Naive thymus-derived CD4-positive, alpha-beta T cell (primary cell): ENCODE results near the gene FAM117A. TPM values are rescaled to one million over a fixed set of nuclear protein-coding genes. Genes with fewer than 3 reads are reported as not detected.

Source experiments
- ATAC-seq: fragments of 150-1000 bp; cut with Tn5 transposase; 2 replicates; pipeline ENCODE4 v1.10.0; 2021; ENCODE audit warnings: mild to moderate bottlenecking, moderate library complexity
- CTCF ChIA-PET: fragments of 350-600 bp; sonication (Branson Sonifier 250); formaldehyde crosslinking; loops from one replicate; lab custom pipeline; 2021; ENCODE audit warnings: antibody characterized with exemption; lab: Charles Lee
- POLR2A ChIA-PET: fragments of 350-600 bp; sonication (Branson Sonifier 250); formaldehyde crosslinking; loops from one replicate; lab custom pipeline; 2021; ENCODE audit warnings: antibody characterized with exemption, inconsistent platforms; lab: Charles Lee
- DNase-seq, 9 donors: peaks; one replicate each; pipeline versions ENCODE4 v3.0.0 to v3.0.0-alpha.2; 2020 to 2022; ENCODE audit warnings: mixed read lengths in 1 of 9
- H3K27ac ChIP-seq: one replicate; pipeline ENCODE4 v1.7.0; 2013; ENCODE audit warnings: mild to moderate bottlenecking, low read depth, low read length, moderate library complexity
- H3K27me3 ChIP-seq, 2 donors: one replicate each; pipeline ENCODE4 v1.7.0; 2013; ENCODE audit warnings: low read length in 2 of 2, mild to moderate bottlenecking in 2 of 2, moderate library complexity in 2 of 2; ENCODE audit not compliant: control insufficient read depth in 2 of 2, insufficient read depth in 2 of 2
- H3K36me3 ChIP-seq, 3 experiments: 1 replicate in 2 of 3; 2 replicates in 1 of 3; pipeline ENCODE4 v1.7.0; 2013; ENCODE audit warnings: low read length in 3 of 3, mild to moderate bottlenecking in 3 of 3, moderate library complexity in 1 of 3; ENCODE audit not compliant: insufficient read depth in 3 of 3, control insufficient read depth in 2 of 3
- H3K4me1 ChIP-seq, 2 donors: one replicate each; pipeline ENCODE4 v1.7.0; 2013; ENCODE audit warnings: low read length in 2 of 2, mild to moderate bottlenecking in 2 of 2, moderate library complexity in 1 of 2; ENCODE audit not compliant: control insufficient read depth in 2 of 2, insufficient read depth in 2 of 2
- H3K4me3 ChIP-seq: 2 replicates; pipeline ENCODE4 v1.7.0; 2013; ENCODE audit warnings: mild to moderate bottlenecking, low read length
- H3K9me3 ChIP-seq, 3 experiments: 1 replicate in 2 of 3; 2 replicates in 1 of 3; pipeline ENCODE4 v1.7.0; 2013; ENCODE audit warnings: low read length in 3 of 3; ENCODE audit not compliant: control insufficient read depth in 2 of 3
- H3K27ac Mint-ChIP-seq, 9 donors: one replicate each; pipeline ENCODE4 v1.8.0; 2020 to 2022; ENCODE audit warnings: mixed read lengths in 9 of 9, mild to moderate bottlenecking in 8 of 9, moderate library complexity in 5 of 9, inconsistent platforms in 2 of 9
- H3K27me3 Mint-ChIP-seq, 5 donors: one replicate each; pipeline ENCODE4 v1.8.0; 2021 to 2022; ENCODE audit warnings: mixed read lengths in 5 of 5, mild to moderate bottlenecking in 1 of 5
- H3K36me3 Mint-ChIP-seq, 5 donors: one replicate each; pipeline ENCODE4 v1.8.0; 2020 to 2022; ENCODE audit warnings: mixed read lengths in 5 of 5, mild to moderate bottlenecking in 3 of 5, inconsistent platforms in 1 of 5
- H3K4me1 Mint-ChIP-seq, 7 donors: one replicate each; pipeline ENCODE4 v1.8.0; 2020 to 2022; ENCODE audit warnings: mixed read lengths in 7 of 7, mild to moderate bottlenecking in 3 of 7, inconsistent platforms in 1 of 7
- H3K4me3 Mint-ChIP-seq, 10 donors: one replicate each; pipeline ENCODE4 v1.8.0; 2020 to 2022; ENCODE audit warnings: mild to moderate bottlenecking in 10 of 10, mixed read lengths in 10 of 10, moderate library complexity in 6 of 10, inconsistent platforms in 2 of 10
- H3K9me3 Mint-ChIP-seq, 11 donors: one replicate each; pipeline ENCODE4 v1.8.0; 2020 to 2022; ENCODE audit warnings: mixed read lengths in 11 of 11, mild to moderate bottlenecking in 4 of 11, inconsistent platforms in 1 of 11, moderate library complexity in 1 of 11
- intact Hi-C, 2 donors: fragments of 100-400 bp; cut with micrococcal nuclease; formaldehyde crosslinking; loops; one replicate each; pipeline ENCODE4 v1.15.1; 2023
- polyA plus RNA-seq, 2 donors: library from polyadenylated mRNA; unstranded; fragments of 300-500 nt; fragmentation: Illumina TruSeq; gene quantifications; one replicate each; pipeline ENCODE4 v1.2.3, GENCODE V29; 2021
- total RNA-seq, 6 experiments: library from RNA in 5 of 6; stranded (reverse) in 5 of 6; gene quantifications; 1 replicate in 5 of 6; 2 replicates in 1 of 6; pipeline ENCODE4 v1.2.3 and lab custom pipeline; 2021 to 2026

The FAM117A gene
- total and polyA plus RNA-seq, 7 experiments from 2014 or later, result 31.8 to 99.1 (median 58.5) TPM

GRCh38 chr17:49742166-49742638, 21.7 kb downstream of the FAM117A start:
- Mint-ChIP-seq H3K4me1 (peaks cover 72 to 97% (median 84%) of the 10 kb centered on the region in 7 donors), H3K9me3 (peaks cover 0 to 4% (median 0%) of the 10 kb centered on the region in 11 donors), H3K27me3 (no peaks in the 10 kb centered on the region), H3K4me3 (peak overlapping the region; percentile 79 to 92 (median 88)), H3K27ac (peak overlapping the region; percentile 97 to 100 (median 99)), H3K36me3 (peaks cover 7 to 40% (median 19%) of the 10 kb centered on the region in 5 donors)
- Histone ChIP-seq H3K27me3 (no peaks in the 10 kb centered on the region), H3K4me1 (peaks cover 93 to 97% of the 10 kb centered on the region in 2 donors), H3K27ac (peak overlapping the region; percentile 85), H3K36me3 (no peaks in the 10 kb centered on the region), H3K9me3 (no peaks in the 10 kb centered on the region), H3K4me3 (peak overlapping the region; percentile 67)
- ChIA-PET POLR2A (interaction anchor here (0.6 to 10.2 kb wide), 15 partner anchors 8 to 351 kb away, joined by 3 to 318 read pairs (median 5); partner anchors contain the start of genes FAM117A, KAT7 and SLC35B1), CTCF (interaction anchor here (0.7 to 2.4 kb wide), 7 partner anchors 8 to 34 kb away, joined by 3 to 16 read pairs (median 4); partner anchors contain the start of genes FAM117A and SLC35B1)
- DNase-seq, result peak in 5 of 9 donors; percentile 40 to 63 (median 52)
- intact Hi-C loops, result loop anchor here in 1 of 2 donors (10.0 kb wide), 1 partner anchor 547 kb away; no protein-coding TSS in a partner anchor
- ATAC-seq, result no peak

- POLR2A ChIA-PET, result interaction anchor here (0.8 to 10.2 kb wide), 13 partner anchors 9 to 88 kb away, joined by 3 to 318 read pairs (median 5); partner anchors contain the start of genes FAM117A, KAT7 and SLC35B1
- DNase-seq (no peak), ATAC-seq (no peak)
- peak overlapping the region; percentile 67 for H3K4me3 ChIP-seq
- H3K36me3 ChIP-seq, result no peaks in the 10 kb centered on the region
- Mint-ChIP-seq H3K36me3 (peaks cover 9 to 40% (median 19%) of the 10 kb centered on the region in 5 donors), H3K4me1 (peaks cover 71 to 97% (median 84%) of the 10 kb centered on the region in 7 donors), H3K27ac (peak overlapping the region; percentile 97 to 100 (median 99)), H3K9me3 (peaks cover 0 to 4% (median 0%) of the 10 kb centered on the region in 11 donors), H3K4me3 (peak overlapping the region; percentile 79 to 92 (median 88)), H3K27me3 (no peaks in the 10 kb centered on the region)
- no peaks in the 10 kb centered on the region for H3K27me3 ChIP-seq
- H3K4me1 ChIP-seq, result peaks cover 93 to 97% of the 10 kb centered on the region in 2 donors
- intact Hi-C loops, result loop anchor here in 1 of 2 donors (10.0 kb wide), 1 partner anchor 547 kb away; no protein-coding TSS in a partner anchor
- peak overlapping the region; percentile 85 for H3K27ac ChIP-seq
- H3K9me3 ChIP-seq, result no peaks in the 10 kb centered on the region
- CTCF ChIA-PET, result interaction anchor here (0.7 to 2.4 kb wide), 7 partner anchors 9 to 34 kb away, joined by 3 to 16 read pairs (median 4); partner anchors contain the start of genes FAM117A and SLC35B1
Measured at GRCh38 chr17:49741692-49742076, 22.2 kb downstream of the FAM117A start.

GRCh38 chr17:49741009-49741691, 22.8 kb downstream of the FAM117A start:
- H3K4me3 Mint-ChIP-seq, result peak overlapping the region; percentile 80 to 95 (median 90)
- H3K27me3 Mint-ChIP-seq, result no peaks in the 10 kb centered on the region
- Histone ChIP-seq H3K36me3 (no peaks in the 10 kb centered on the region), H3K4me1 (peaks cover 91 to 97% of the 10 kb centered on the region in 2 donors), H3K27me3 (no peaks in the 10 kb centered on the region), H3K9me3 (no peaks in the 10 kb centered on the region), H3K27ac (peak overlapping the region; percentile 85), H3K4me3 (peak overlapping the region; percentile 67)
- peaks cover 12 to 41% (median 17%) of the 10 kb centered on the region in 5 donors for H3K36me3 Mint-ChIP-seq
- intact Hi-C loops, result loop anchor here in 1 of 2 donors (10.0 kb wide), 1 partner anchor 546 kb away; no protein-coding TSS in a partner anchor
- H3K27ac Mint-ChIP-seq, result peak overlapping the region; percentile 97 to 100 (median 99)
- ChIA-PET POLR2A (interaction anchor here (0.8 to 10.2 kb wide), 14 partner anchors 7 to 89 kb away, joined by 3 to 318 read pairs (median 6); partner anchors contain the start of genes FAM117A and SLC35B1), CTCF (interaction anchor here (0.9 to 2.4 kb wide), 6 partner anchors 9 to 33 kb away, joined by 3 to 16 read pairs (median 4); partner anchors contain the start of genes FAM117A and SLC35B1)
- peaks cover 0 to 4% (median 0%) of the 10 kb centered on the region in 11 donors for H3K9me3 Mint-ChIP-seq
- DNase-seq (no peak), ATAC-seq (no peak)
- H3K4me1 Mint-ChIP-seq, result peaks cover 71 to 97% (median 83%) of the 10 kb centered on the region in 7 donors

- ChIA-PET CTCF (interaction anchor here (0.6 to 1.8 kb wide), 8 partner anchors 18 to 1122 kb away, joined by 3 to 6 read pairs (median 3); partner anchors contain the start of genes FAM117A and SLC35B1), POLR2A (interaction anchor here (0.6 to 10.2 kb wide), 15 partner anchors 9 to 358 kb away, joined by 3 to 318 read pairs (median 6); partner anchors contain the start of genes FAM117A, KAT7, SLC35B1 and TAC4)
- Mint-ChIP-seq H3K27ac (peak overlapping the region; percentile 97 to 100 (median 99)), H3K36me3 (peaks cover 4 to 36% (median 9%) of the 10 kb centered on the region in 5 donors), H3K9me3 (peaks cover 0 to 3% (median 0%) of the 10 kb centered on the region in 11 donors), H3K27me3 (no peaks in the 10 kb centered on the region), H3K4me1 (peaks cover 62 to 97% (median 79%) of the 10 kb centered on the region in 7 donors), H3K4me3 (peak overlapping the region; percentile 80 to 95 (median 90))
- DNase-seq (peak; percentile 69 to 99 (median 98)), ATAC-seq (peak; percentile 99)
- Histone ChIP-seq H3K27me3 (no peaks in the 10 kb centered on the region), H3K27ac (peak overlapping the region; percentile 96), H3K9me3 (no peaks in the 10 kb centered on the region), H3K36me3 (no peaks in the 10 kb centered on the region), H3K4me1 (peaks cover 77 to 83% of the 10 kb centered on the region in 2 donors), H3K4me3 (peak overlapping the region; percentile 67)
- intact Hi-C loops, result loop anchor here (1.0 to 10.0 kb wide), 8 partner anchors 8 to 545 kb away; partner anchors contain the start of genes FAM117A (in 2 of the 2), KAT7 (in 2 of the 2) and SPOP (in 1 of the 2)
Measured at GRCh38 chr17:49739641-49740271, 24.2 kb downstream of the FAM117A start.

- Mint-ChIP-seq H3K36me3 (peaks cover 4 to 39% (median 9%) of the 10 kb centered on the region in 5 donors), H3K9me3 (peaks cover 0 to 3% (median 0%) of the 10 kb centered on the region in 11 donors), H3K27me3 (no peaks in the 10 kb centered on the region), H3K4me3 (peak overlapping the region; percentile 80 to 95 (median 90)), H3K27ac (peak overlapping the region; percentile 97 to 100 (median 99)), H3K4me1 (peaks cover 63 to 91% (median 78%) of the 10 kb centered on the region in 7 donors)
- Histone ChIP-seq H3K4me3 (peak overlapping the region; percentile 67), H3K9me3 (no peaks in the 10 kb centered on the region), H3K27me3 (no peaks in the 10 kb centered on the region), H3K36me3 (no peaks in the 10 kb centered on the region), H3K4me1 (peaks cover 65 to 72% of the 10 kb centered on the region in 2 donors), H3K27ac (peak overlapping the region; percentile 96)
- ChIA-PET CTCF (interaction anchor here (1.0 to 1.8 kb wide), 4 partner anchors 19 to 36 kb away, joined by 3 to 6 read pairs (median 4); partner anchors contain the start of genes FAM117A and SLC35B1), POLR2A (interaction anchor here (0.7 to 10.2 kb wide), 16 partner anchors 10 to 354 kb away, joined by 3 to 318 read pairs (median 6); partner anchors contain the start of genes FAM117A, KAT7 and SLC35B1)
- no peak for DNase-seq
- intact Hi-C loops, result loop anchor here (1.0 kb wide), 6 partner anchors 9 to 60 kb away; partner anchors contain the start of genes FAM117A (in 2 of the 2), KAT7 (in 2 of the 2) and SPOP (in 1 of the 2)
- no peak for ATAC-seq
Measured at GRCh38 chr17:49738456-49739163, 25.3 kb downstream of the FAM117A start.
